GM18873 (cell line): ENCODE measurements around the gene PCDH10.
"Not testable (repeated sequence)": the region's sequence is repeated elsewhere in the genome, so short reads cannot be mapped to it uniquely, and the experiment has no call there.

Experiments used
- ATAC-seq: cut with Tn5 transposase; IDR thresholded peaks from one replicate; pipeline ENCODE4 v1.9.1; 2021; ENCODE audit warnings: mild to moderate bottlenecking, moderate library complexity, moderate number of reproducible peaks; ENCODE audit not compliant: unreplicated experiment, low FRiP score

PCDH10 gene

DNA sequence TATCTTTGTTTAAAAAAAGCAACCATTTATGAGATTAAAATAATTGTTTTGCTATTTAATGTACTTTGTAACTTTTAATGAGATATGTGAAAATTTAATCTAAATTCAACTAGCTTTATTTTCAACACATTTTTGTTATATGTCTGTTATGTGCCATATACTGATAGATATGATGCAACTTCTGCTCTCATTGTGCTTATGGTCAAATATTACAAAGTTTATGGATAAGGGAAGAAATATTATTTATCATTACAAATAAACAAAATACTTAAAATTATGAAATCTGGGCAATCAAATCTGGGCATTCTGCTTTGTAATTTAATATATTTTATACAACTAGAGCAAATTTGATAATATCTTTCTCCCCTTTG, 40.0 kb downstream of the PCDH10 start:
- no peak for ATAC-seq

DNA sequence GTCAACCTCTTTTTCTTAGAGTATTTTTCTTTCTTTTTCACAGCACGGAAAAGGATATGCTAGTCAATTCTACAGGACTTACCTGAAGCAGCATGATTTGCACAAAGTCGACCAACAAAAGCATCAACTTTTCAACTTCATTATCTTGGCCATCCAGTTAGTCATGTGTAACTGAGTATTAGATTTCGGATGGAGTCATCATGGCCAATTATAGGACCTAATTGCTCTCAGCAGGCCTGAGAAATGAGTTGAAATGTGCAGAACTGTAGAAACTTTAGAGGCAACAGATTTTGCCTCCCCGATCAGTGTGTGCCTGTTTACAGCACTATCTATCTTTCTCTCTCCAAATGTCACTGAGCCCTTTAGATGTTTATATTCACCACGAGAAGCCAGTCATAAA, 41.0 kb downstream of the PCDH10 start:
- no peak for ATAC-seq

GRCh38 chr4:133208694-133209285, 59.7 kb downstream of the PCDH10 start:
- ATAC-seq, result no peak

DNA sequence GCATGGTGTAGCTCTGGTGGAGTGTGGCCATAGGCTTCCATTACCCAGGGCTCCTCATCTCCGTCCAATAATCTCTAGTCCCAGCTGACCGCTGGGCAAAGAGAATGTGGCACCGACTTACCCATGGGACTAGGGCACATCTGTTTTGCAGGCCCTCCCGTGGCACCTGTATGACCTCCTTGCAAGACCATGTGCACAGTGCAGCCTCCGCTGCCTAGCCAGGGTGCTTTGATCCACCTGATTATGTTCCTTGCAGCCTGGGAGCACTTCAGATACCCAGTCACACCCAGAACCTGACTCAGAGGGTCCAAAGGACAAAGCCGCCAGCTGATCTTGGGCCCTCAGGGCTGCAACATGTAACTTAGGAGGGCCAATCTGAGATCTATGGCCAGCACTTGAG, 84.8 kb downstream of the PCDH10 start:
- ATAC-seq, result no peak

- ATAC-seq, result not testable (repeated sequence)
Observed at GRCh38 chr4:133240451-133240850, 91.4 kb downstream of the PCDH10 start.
